ENCODE results near the gene PDE3B.
"Not testable (repeated sequence)": the region's sequence is repeated elsewhere in the genome, so short reads cannot be mapped to it uniquely, and the experiment has no call there.

- TF ChIP-seq CTCF, POLR2A (IDR thresholded peaks at IDR 0.05): not testable (repeated sequence)
Observed at GRCh38 chr11:14778460-14778859, 134.9 kb downstream of the PDE3B start.

All from heart left ventricle (tissue), 13 donors.